Activated T-cell treated with anti-CD3 and anti-CD28 coated beads for 48 hours (primary cell): Measurements from ENCODE around the gene HOXA9.

Source experiments
- DNase-seq: peaks from one replicate; pipeline ENCODE4 v3.0.0-alpha.2; 2020; ENCODE audit warnings: low read depth

HOXA9 gene

GRCh38 chr7:27200761-27201579, 35.6 kb upstream of the HOXA9 start:
- DNase-seq: no peak

GRCh38 chr7:27199849-27200760, 34.8 kb upstream of the HOXA9 start, which contains the start of gene HOXA13:
Gene HOXA13 (minus strand): TSS chr7:27200091. CDS start chr7:27200077, 14 bp downstream.
- no peak for DNase-seq

GRCh38 chr7:27198871-27199801, 33.8 kb upstream of the HOXA9 start:
- no peak for DNase-seq

GRCh38 chr7:27198138-27198841, 33.0 kb upstream of the HOXA9 start:
- DNase-seq: no peak

GRCh38 chr7:27197137-27198042, 32.1 kb upstream of the HOXA9 start:
- DNase-seq: no peak

- DNase-seq: peak; percentile 64
Measured at GRCh38 chr7:27196287-27196767, 31.0 kb upstream of the HOXA9 start.

- no peak for DNase-seq
Measured at GRCh38 chr7:27194686-27195379, 29.5 kb upstream of the HOXA9 start.

- no peak for DNase-seq
Measured at GRCh38 chr7:27194002-27194352, 28.6 kb upstream of the HOXA9 start.

GRCh38 chr7:27193335-27194001, 28.1 kb upstream of the HOXA9 start:
- no peak for DNase-seq

- DNase-seq: no peak
Measured at GRCh38 chr7:27192546-27193334, 27.4 kb upstream of the HOXA9 start.

- DNase-seq: no peak
Measured at GRCh38 chr7:27191833-27192545, 26.7 kb upstream of the HOXA9 start.

GRCh38 chr7:27191161-27191731, 25.9 kb upstream of the HOXA9 start:
- no peak for DNase-seq

GRCh38 chr7:27189997-27190748, 24.8 kb upstream of the HOXA9 start:
- DNase-seq: no peak

GRCh38 chr7:27189295-27189996, 24.1 kb upstream of the HOXA9 start:
- DNase-seq: no peak
